ENCODE results near the gene PXYLP1.

DNA sequence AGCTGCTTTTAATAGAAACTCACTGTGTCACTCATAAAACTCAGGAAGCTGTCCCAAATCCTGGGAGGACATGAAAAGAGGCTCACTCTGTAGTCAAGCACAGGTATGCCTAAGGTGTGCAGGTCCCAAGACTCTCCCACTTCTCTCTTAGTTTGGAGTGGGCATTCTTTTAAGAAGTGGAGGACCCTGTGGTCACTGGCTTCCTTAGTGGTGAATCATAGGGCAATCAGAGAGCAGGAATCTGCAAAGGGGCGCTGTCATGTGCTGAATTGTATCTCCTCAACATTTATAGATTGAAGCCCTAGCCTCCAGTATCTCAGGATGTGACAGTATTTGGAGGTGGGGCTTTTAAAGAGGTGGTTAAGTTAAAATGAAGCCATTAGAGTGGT, 89.5 kb downstream of the PXYLP1 start:
- TF ChIP-seq EP300 (IDR thresholded peaks at IDR 0.05; ENCODE audit: borderline replicate concordance), result no peak
- TF ChIP-seq, protein P1, sequence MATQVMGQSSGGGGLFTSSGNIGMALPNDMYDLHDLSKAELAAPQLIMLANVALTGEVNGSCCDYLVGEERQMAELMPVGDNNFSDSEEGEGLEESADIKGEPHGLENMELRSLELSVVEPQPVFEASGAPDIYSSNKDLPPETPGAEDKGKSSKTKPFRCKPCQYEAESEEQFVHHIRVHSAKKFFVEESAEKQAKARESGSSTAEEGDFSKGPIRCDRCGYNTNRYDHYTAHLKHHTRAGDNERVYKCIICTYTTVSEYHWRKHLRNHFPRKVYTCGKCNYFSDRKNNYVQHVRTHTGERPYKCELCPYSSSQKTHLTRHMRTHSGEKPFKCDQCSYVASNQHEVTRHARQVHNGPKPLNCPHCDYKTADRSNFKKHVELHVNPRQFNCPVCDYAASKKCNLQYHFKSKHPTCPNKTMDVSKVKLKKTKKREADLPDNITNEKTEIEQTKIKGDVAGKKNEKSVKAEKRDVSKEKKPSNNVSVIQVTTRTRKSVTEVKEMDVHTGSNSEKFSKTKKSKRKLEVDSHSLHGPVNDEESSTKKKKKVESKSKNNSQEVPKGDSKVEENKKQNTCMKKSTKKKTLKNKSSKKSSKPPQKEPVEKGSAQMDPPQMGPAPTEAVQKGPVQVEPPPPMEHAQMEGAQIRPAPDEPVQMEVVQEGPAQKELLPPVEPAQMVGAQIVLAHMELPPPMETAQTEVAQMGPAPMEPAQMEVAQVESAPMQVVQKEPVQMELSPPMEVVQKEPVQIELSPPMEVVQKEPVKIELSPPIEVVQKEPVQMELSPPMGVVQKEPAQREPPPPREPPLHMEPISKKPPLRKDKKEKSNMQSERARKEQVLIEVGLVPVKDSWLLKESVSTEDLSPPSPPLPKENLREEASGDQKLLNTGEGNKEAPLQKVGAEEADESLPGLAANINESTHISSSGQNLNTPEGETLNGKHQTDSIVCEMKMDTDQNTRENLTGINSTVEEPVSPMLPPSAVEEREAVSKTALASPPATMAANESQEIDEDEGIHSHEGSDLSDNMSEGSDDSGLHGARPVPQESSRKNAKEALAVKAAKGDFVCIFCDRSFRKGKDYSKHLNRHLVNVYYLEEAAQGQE (IDR thresholded peaks at IDR 0.05; ENCODE audit: low read depth), result no peak
- TF ChIP-seq RAD21 (IDR thresholded peaks at IDR 0.05; ENCODE audit: low read depth), result no peak
- TF ChIP-seq TAF1 (IDR thresholded peaks at IDR 0.05; ENCODE audit: low read depth), result no peak
- TF ChIP-seq NFIC (IDR thresholded peaks at IDR 0.05), result no peak
- TF ChIP-seq EGR1 (IDR thresholded peaks at IDR 0.05), result no peak
- TF ChIP-seq CEBPB (IDR thresholded peaks at IDR 0.05), result no peak
- no peak for TF ChIP-seq TEAD4 (IDR thresholded peaks at IDR 0.05)
- TF ChIP-seq, protein P2, sequence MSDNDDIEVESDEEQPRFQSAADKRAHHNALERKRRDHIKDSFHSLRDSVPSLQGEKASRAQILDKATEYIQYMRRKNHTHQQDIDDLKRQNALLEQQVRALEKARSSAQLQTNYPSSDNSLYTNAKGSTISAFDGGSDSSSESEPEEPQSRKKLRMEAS (IDR thresholded peaks at IDR 0.05), result no peak
- no peak for TF ChIP-seq YY1 (IDR thresholded peaks at IDR 0.05; ENCODE audit: low read depth)
- TF ChIP-seq CREB1 (IDR thresholded peaks at IDR 0.05; ENCODE audit: low read depth), result no peak
- TF ChIP-seq TCF12 (IDR thresholded peaks at IDR 0.05; ENCODE audit: low read depth), result no peak
- TF ChIP-seq ZBTB7A (IDR thresholded peaks at IDR 0.05; ENCODE audit: low read depth), result no peak
- TF ChIP-seq, protein P3, sequence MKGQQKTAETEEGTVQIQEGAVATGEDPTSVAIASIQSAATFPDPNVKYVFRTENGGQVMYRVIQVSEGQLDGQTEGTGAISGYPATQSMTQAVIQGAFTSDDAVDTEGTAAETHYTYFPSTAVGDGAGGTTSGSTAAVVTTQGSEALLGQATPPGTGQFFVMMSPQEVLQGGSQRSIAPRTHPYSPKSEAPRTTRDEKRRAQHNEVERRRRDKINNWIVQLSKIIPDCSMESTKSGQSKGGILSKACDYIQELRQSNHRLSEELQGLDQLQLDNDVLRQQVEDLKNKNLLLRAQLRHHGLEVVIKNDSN (IDR thresholded peaks at IDR 0.05), result no peak
